Body of pancreas (tissue), 4 donors: ENCODE results near the gene TRUB1.

Experiments used
- POLR2A ChIP-seq, 3 donors: fragments of 450-650 bp; IDR thresholded peaks; one replicate each; pipeline ENCODE4 v1.6.1; 2016; ENCODE audit warnings: antibody characterized with exemption in 3 of 3, mild to moderate bottlenecking in 2 of 3
- TF ChIP-seq, protein P1 (sequence below), 7 experiments: fragments of 450-650 bp in 4 of 7; fragments of 200-600 bp in 3 of 7; sonication (generic) in 3 of 7; IDR thresholded peaks; one replicate each; pipeline ENCODE4 v1.5.1; 2016 to 2019; ENCODE audit warnings: antibody characterized with exemption in 7 of 7

DNA sequence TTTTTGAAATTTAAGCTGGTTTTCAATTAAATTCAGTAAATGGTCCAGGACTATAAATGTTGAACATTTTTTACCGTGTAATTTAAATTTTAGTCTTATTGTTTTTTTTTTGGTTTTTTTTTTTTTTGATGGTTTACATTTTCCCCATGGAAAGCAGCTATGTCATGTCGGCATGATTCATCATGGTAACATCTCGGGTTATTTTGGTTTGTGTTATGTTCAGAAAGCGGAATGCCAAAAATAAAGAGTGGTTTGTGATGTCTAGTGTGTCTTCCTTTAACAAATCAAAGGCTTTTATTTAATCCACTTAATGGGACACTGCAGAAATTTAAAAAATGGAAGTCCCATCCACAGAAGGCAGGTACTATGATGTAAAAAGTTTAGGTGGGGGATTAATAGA, 58.5 kb downstream of the TRUB1 start:
- TF ChIP-seq POLR2A (IDR thresholded peaks at IDR 0.05), result no peak
- TF ChIP-seq, protein P1, sequence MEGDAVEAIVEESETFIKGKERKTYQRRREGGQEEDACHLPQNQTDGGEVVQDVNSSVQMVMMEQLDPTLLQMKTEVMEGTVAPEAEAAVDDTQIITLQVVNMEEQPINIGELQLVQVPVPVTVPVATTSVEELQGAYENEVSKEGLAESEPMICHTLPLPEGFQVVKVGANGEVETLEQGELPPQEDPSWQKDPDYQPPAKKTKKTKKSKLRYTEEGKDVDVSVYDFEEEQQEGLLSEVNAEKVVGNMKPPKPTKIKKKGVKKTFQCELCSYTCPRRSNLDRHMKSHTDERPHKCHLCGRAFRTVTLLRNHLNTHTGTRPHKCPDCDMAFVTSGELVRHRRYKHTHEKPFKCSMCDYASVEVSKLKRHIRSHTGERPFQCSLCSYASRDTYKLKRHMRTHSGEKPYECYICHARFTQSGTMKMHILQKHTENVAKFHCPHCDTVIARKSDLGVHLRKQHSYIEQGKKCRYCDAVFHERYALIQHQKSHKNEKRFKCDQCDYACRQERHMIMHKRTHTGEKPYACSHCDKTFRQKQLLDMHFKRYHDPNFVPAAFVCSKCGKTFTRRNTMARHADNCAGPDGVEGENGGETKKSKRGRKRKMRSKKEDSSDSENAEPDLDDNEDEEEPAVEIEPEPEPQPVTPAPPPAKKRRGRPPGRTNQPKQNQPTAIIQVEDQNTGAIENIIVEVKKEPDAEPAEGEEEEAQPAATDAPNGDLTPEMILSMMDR (IDR thresholded peaks at IDR 0.05), result no peak
